GM12878 (cell line): ENCODE data around the gene TMEM238L. TPM values are rescaled to one million over a fixed set of nuclear protein-coding genes. Genes with fewer than 3 reads are reported as not detected.

ENCODE experiments used
- ATAC-seq: fragments of 200-7000 bp; cut with Tn5 transposase; 3 replicates; pipeline ENCODE4 v1.9.1; 2020; ENCODE audit warnings: mild to moderate bottlenecking, moderate library complexity
- BruUV-seq: library from RNA; stranded (reverse); fragments of 400-500 nt; replicated peaks from 2 replicates; lab custom pipeline; 2021; lab: Mats Ljungman, UMichigan
- CTCF ChIA-PET: fragments of 300-600 bp; sonication (Branson Sonifier 250); formaldehyde crosslinking; extraction: SDS; loops from one replicate; lab custom pipeline; 2021; ENCODE audit warnings: inconsistent platforms; lab: Yijun Ruan, JAX
- POLR2A ChIA-PET: fragments of 350-600 bp; formaldehyde crosslinking; extraction: SDS; loops from one replicate; lab custom pipeline; 2021; ENCODE audit warnings: inconsistent platforms; lab: Charles Lee
- RAD21 ChIA-PET: fragments of 300-600 bp; sonication (Branson Sonifier 250); formaldehyde crosslinking; loops from one replicate; lab custom pipeline; 2023; ENCODE audit warnings: antibody characterized with exemption; ENCODE audit not compliant: unreplicated experiment; lab: Charles Lee
- SMC1A ChIA-PET: fragments of 300-600 bp; sonication (Branson Sonifier 250); formaldehyde crosslinking; loops from one replicate; lab custom pipeline; 2023; ENCODE audit not compliant: unreplicated experiment, uncharacterized antibody; lab: Charles Lee
- DNase-seq: peaks from one replicate; pipeline ENCODE4 v3.0.0-alpha.2; 2011; ENCODE audit warnings: low read depth, low spot score
- FAIRE-seq: peaks from 3 replicates; lab custom pipeline; 2011; peaks lifted over from hg19 to GRCh38; lab: Jason Lieb, UNC
- H2AFZ ChIP-seq: 2 replicates; pipeline ENCODE4 v1.6.0; 2011; ENCODE audit warnings: low read depth, low read length, control low read depth; ENCODE audit not compliant: control insufficient read depth
- H3K27ac ChIP-seq: 2 replicates; pipeline ENCODE4 v1.5.1; 2011; ENCODE audit warnings: control low read depth; ENCODE audit not compliant: control insufficient read depth, insufficient read depth
- H3K27me3 ChIP-seq, 2 experiments: replicated peaks in 1 of 2; 2 replicates each; pipeline versions ENCODE4 v1.6.0 to v1.6.1; 2011; ENCODE audit warnings: low read length in 1 of 2; ENCODE audit not compliant: control insufficient read depth in 2 of 2, insufficient read depth in 2 of 2
- H3K36me3 ChIP-seq, 2 experiments: 2 replicates each; pipeline ENCODE4 v1.5.1; 2011; ENCODE audit warnings: low read length in 1 of 2; ENCODE audit not compliant: control insufficient read depth in 2 of 2, insufficient read depth in 2 of 2
- H3K4me1 ChIP-seq: 2 replicates; pipeline ENCODE4 v1.6.1; 2011; ENCODE audit warnings: mild to moderate bottlenecking, low read length, moderate library complexity, mixed read lengths; ENCODE audit not compliant: control insufficient read depth, insufficient read depth
- H3K4me2 ChIP-seq: 2 replicates; pipeline ENCODE4 v1.6.0; 2011; ENCODE audit warnings: control low read depth; ENCODE audit not compliant: control insufficient read depth, insufficient read depth
- H3K4me3 ChIP-seq: fragments of 200-600 bp; sonication (generic); 2 replicates; pipeline ENCODE4 v1.5.1; 2016
- H3K79me2 ChIP-seq: 2 replicates; pipeline ENCODE4 v1.6.0; 2011; ENCODE audit warnings: low read length; ENCODE audit not compliant: control insufficient read depth, insufficient read depth
- H3K9ac ChIP-seq: 2 replicates; pipeline ENCODE4 v1.8.0; 2011; ENCODE audit warnings: low read length, control low read depth, mixed read lengths; ENCODE audit not compliant: control insufficient read depth, insufficient read depth
- H3K9me3 ChIP-seq: replicated peaks from 3 replicates; pipeline ENCODE4 v1.5.1; 2011; ENCODE audit warnings: mild to moderate bottlenecking, low read length; ENCODE audit not compliant: control insufficient read depth, insufficient read depth
- H4K20me1 ChIP-seq: 2 replicates; pipeline ENCODE4 v1.6.0; 2011; ENCODE audit not compliant: control insufficient read depth, insufficient read depth
- FOXM1 ChIP-seq: IDR thresholded peaks from 2 replicates; pipeline ENCODE4 v1.6.1; 2012; ENCODE audit warnings: low read depth, mild to moderate bottlenecking, inconsistent platforms, low read length, moderate library complexity
- NFXL1 ChIP-seq: fragments of 450-650 bp; IDR thresholded peaks from 2 replicates; pipeline ENCODE4 v1.6.1; 2017; ENCODE audit warnings: antibody characterized with exemption, mild to moderate bottlenecking, borderline replicate concordance
- PAX5 ChIP-seq: IDR thresholded peaks from 2 replicates; pipeline ENCODE4 v1.6.1; 2011; ENCODE audit warnings: low read depth, low read length, borderline replicate concordance
- RCOR1 ChIP-seq: conservative IDR thresholded peaks from 2 replicates; pipeline ENCODE4 v1.6.1; 2012; ENCODE audit warnings: low read depth, low read length, improper control_type of control experiment
- SKIL ChIP-seq: fragments of 450-650 bp; IDR thresholded peaks from 2 replicates; pipeline ENCODE4 v1.6.1; 2017; ENCODE audit warnings: mild to moderate bottlenecking, low read depth, inconsistent platforms; ENCODE audit not compliant: poor library complexity, severe bottlenecking
- SRF ChIP-seq, 2 experiments: IDR thresholded peaks; 2 replicates each; pipeline ENCODE4 v1.6.1; 2011; ENCODE audit warnings: low read depth in 2 of 2, low read length in 2 of 2, mild to moderate bottlenecking in 1 of 2, moderate library complexity in 1 of 2
- WGBS: methylation state at CpG from one replicate; pipeline ENCODE4 v1.1.6; 2016; ENCODE audit warnings: low lambda C conversion rate; ENCODE audit not compliant: insufficient replicate concordance, insufficient coverage; ENCODE audit errors: missing lambda C conversion rate; 5-methylcytosine and 5-hydroxymethylcytosine counted together
- in situ Hi-C: fragments of 300-500 bp; cut with MboI; formaldehyde crosslinking; loops from 9 replicates; pipeline ENCODE4 v1.14.3; 2018; ENCODE audit warnings: mixed read lengths
- intact Hi-C: fragments of 100-400 bp; cut with micrococcal nuclease; formaldehyde crosslinking; loops from one replicate; pipeline ENCODE4 v1.14.2; 2022; ENCODE audit not compliant: unreplicated experiment
- polyA plus RNA-seq, 11 experiments: library from polyadenylated mRNA; depleted of rRNA in 4 of 11; unstranded in 6 of 11; stranded (reverse) in 5 of 11; fragments of >200 nt; fragmentation: Nextera tagmentation in 4 of 11; fragmentation: Illumina TruSeq in 1 of 11; extraction: Ambion mirVana in 4 of 11; extraction: Trizol in 1 of 11; gene quantifications; 1 replicate in 1 of 11; 2 replicates in 10 of 11; pipeline versions ENCODE4 v1.2.1 to v1.2.3, GENCODE V29; 2011 to 2016; ENCODE audit warnings: inconsistent platforms in 2 of 11, missing spikeins in 2 of 11, low read depth in 1 of 11
- total RNA-seq, 4 experiments: library from RNA; depleted of rRNA in 3 of 4; stranded (reverse); fragments of >200 nt in 3 of 4; fragmentation: Illumina TruSeq in 1 of 4; extraction: Trizol in 1 of 4; gene quantifications; 2 replicates each; pipeline versions ENCODE4 v1.2.1 to v1.2.3, GENCODE V29; 2013 to 2021
- TF ChIP-seq, protein P1 (sequence below): IDR thresholded peaks from 2 replicates; pipeline ENCODE4 v1.6.1; 2011; ENCODE audit warnings: low read depth, low read length, improper control_type of control experiment, borderline replicate concordance
- TF ChIP-seq, protein P2 (sequence below): fragments of 450-650 bp; formaldehyde crosslinking; IDR thresholded peaks from 2 replicates; pipeline ENCODE4 v1.5.0; 2022; ENCODE audit warnings: mild to moderate bottlenecking, missing genetic modification characterization
- TF ChIP-seq, protein P3 (sequence below): fragments of 150-350 bp; IDR thresholded peaks from 2 replicates; pipeline ENCODE4 v1.6.1; 2014; ENCODE audit warnings: mild to moderate bottlenecking, low read depth, low read length

Gene TMEM238L
- total and polyA plus RNA-seq, 10 of the 15 experiments (the other 5 are each of a cell fraction or from before 2014, with no cell fraction given): not detected

DNA sequence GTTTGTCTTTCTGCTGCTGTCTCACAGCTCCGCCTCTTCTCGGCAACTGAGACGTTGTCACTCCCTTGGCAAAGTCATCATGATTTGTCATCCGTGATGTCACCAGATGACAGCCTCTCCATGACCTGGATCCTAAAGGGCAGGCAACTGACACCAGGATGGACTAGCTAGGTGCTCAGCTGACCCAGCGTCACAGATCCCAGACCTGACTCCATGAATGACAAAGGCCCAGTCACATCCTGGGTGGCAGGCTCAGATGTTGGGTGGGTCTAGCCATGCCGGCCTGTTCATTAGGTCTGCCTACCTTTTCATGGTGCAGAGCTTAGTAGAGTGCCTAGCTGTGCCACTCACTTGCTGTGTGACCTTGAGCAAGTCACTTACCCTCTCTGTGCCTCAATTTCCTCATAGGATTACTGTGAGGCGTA lies 3.8 kb upstream of the TMEM238L start:
- intact Hi-C loops: no loop called here
- in situ Hi-C loops: no loop called here
- Histone ChIP-seq H3K27ac (no peak overlapping the region), H3K4me3 (no peak overlapping the region), H3K36me3 (no peaks in the 10 kb centered on the region), H3K9ac (no peak overlapping the region), H2AFZ (no peak overlapping the region), H3K9me3 (no peaks in the 10 kb centered on the region), H3K4me2 (no peak overlapping the region), H4K20me1 (no peaks in the 10 kb centered on the region), H3K27me3 (peaks cover 0 to 2% of the 10 kb centered on the region in 2 experiments; a peak in 1 of 4 replicates), H3K79me2 (no peaks in the 10 kb centered on the region), H3K4me1 (no peaks in the 10 kb centered on the region)
- TF ChIP-seq PAX5 (no peak), FOXM1 (no peak), SRF (IDR thresholded peaks at IDR 0.05; ENCODE audit: low read depth in 2 of 2, low read length in 2 of 2) (no peak), NFXL1 (no peak), RCOR1 (no peak), SKIL (no peak)
- TF ChIP-seq, protein P1, sequence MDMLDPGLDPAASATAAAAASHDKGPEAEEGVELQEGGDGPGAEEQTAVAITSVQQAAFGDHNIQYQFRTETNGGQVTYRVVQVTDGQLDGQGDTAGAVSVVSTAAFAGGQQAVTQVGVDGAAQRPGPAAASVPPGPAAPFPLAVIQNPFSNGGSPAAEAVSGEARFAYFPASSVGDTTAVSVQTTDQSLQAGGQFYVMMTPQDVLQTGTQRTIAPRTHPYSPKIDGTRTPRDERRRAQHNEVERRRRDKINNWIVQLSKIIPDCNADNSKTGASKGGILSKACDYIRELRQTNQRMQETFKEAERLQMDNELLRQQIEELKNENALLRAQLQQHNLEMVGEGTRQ: no peak
- TF ChIP-seq, protein P2, sequence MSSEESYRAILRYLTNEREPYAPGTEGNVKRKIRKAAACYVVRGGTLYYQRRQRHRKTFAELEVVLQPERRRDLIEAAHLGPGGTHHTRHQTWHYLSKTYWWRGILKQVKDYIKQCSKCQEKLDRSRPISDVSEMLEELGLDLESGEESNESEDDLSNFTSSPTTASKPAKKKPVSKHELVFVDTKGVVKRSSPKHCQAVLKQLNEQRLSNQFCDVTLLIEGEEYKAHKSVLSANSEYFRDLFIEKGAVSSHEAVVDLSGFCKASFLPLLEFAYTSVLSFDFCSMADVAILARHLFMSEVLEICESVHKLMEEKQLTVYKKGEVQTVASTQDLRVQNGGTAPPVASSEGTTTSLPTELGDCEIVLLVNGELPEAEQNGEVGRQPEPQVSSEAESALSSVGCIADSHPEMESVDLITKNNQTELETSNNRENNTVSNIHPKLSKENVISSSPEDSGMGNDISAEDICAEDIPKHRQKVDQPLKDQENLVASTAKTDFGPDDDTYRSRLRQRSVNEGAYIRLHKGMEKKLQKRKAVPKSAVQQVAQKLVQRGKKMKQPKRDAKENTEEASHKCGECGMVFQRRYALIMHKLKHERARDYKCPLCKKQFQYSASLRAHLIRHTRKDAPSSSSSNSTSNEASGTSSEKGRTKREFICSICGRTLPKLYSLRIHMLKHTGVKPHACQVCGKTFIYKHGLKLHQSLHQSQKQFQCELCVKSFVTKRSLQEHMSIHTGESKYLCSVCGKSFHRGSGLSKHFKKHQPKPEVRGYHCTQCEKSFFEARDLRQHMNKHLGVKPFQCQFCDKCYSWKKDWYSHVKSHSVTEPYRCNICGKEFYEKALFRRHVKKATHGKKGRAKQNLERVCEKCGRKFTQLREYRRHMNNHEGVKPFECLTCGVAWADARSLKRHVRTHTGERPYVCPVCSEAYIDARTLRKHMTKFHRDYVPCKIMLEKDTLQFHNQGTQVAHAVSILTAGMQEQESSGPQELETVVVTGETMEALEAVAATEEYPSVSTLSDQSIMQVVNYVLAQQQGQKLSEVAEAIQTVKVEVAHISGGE (CRISPR knock-in tag): no peak
- TF ChIP-seq, protein P3, sequence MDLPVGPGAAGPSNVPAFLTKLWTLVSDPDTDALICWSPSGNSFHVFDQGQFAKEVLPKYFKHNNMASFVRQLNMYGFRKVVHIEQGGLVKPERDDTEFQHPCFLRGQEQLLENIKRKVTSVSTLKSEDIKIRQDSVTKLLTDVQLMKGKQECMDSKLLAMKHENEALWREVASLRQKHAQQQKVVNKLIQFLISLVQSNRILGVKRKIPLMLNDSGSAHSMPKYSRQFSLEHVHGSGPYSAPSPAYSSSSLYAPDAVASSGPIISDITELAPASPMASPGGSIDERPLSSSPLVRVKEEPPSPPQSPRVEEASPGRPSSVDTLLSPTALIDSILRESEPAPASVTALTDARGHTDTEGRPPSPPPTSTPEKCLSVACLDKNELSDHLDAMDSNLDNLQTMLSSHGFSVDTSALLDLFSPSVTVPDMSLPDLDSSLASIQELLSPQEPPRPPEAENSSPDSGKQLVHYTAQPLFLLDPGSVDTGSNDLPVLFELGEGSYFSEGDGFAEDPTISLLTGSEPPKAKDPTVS: no peak
- 52% methylated on average over 7 of the region's 7 CpGs for WGBS
- CTCF ChIA-PET: no interaction called here
- no peak for ATAC-seq
- no peak for FAIRE-seq
- RAD21 ChIA-PET: no interaction called here
- SMC1A ChIA-PET: no interaction called here
- no TSS peak for BruUV-seq
- no peak for DNase-seq
- POLR2A ChIA-PET: no interaction called here
